Right renal cortex interstitium (tissue), 3 donors: ENCODE results near the gene NMNAT1. TPM values are rescaled to one million over a fixed set of nuclear protein-coding genes. Genes with fewer than 3 reads are reported as not detected.
"Not testable (repeated sequence)": the region's sequence is repeated elsewhere in the genome, so short reads cannot be mapped to it uniquely, and the experiment has no call there.

Source experiments
- DNase-seq, 3 donors: peaks; one replicate each; pipeline ENCODE4 v3.0.0-alpha.2; 2013; ENCODE audit warnings: low read depth in 3 of 3, low spot score in 2 of 3
- polyA plus RNA-seq, 3 donors: library from polyadenylated mRNA; unstranded; fragments of 120-200 nt; gene quantifications; one replicate each; pipeline ENCODE4 v1.2.1, GENCODE V29; 2013; ENCODE audit not compliant: insufficient read length in 3 of 3

Gene NMNAT1
- polyA plus RNA-seq, 3 donors, result 23.0 to 24.0 (median 23.0) TPM

GRCh38 chr1:9917901-9918300 lies 25.4 kb upstream of the NMNAT1 start:
- no peak for DNase-seq

- DNase-seq, result no peak
These were observed 22.7 kb upstream of the NMNAT1 start for GRCh38 chr1:9920606-9921005.

- DNase-seq, result no peak
These were observed 20.9 kb upstream of the NMNAT1 start for GRCh38 chr1:9922342-9922741.

DNA sequence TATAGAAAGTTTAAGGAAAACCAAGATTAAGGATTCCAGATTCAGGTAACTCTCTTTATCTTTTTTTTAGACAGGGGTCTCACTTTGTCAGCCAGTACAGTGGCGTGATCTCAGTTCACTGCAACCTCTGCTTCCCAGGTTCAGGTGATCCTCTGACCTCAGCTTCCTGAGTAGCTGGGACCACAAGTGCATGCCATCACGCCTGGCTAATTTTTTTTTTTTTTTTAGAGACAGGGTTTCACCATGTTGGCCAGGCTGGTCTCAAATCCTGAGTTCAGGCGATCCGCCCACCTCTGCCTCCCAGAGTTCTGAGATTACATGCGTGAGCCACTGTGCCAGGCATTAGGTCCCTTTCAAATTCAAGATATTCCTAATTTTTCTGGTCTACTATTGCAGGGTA lies 16.0 kb upstream of the NMNAT1 start:
- DNase-seq, result no peak

DNA sequence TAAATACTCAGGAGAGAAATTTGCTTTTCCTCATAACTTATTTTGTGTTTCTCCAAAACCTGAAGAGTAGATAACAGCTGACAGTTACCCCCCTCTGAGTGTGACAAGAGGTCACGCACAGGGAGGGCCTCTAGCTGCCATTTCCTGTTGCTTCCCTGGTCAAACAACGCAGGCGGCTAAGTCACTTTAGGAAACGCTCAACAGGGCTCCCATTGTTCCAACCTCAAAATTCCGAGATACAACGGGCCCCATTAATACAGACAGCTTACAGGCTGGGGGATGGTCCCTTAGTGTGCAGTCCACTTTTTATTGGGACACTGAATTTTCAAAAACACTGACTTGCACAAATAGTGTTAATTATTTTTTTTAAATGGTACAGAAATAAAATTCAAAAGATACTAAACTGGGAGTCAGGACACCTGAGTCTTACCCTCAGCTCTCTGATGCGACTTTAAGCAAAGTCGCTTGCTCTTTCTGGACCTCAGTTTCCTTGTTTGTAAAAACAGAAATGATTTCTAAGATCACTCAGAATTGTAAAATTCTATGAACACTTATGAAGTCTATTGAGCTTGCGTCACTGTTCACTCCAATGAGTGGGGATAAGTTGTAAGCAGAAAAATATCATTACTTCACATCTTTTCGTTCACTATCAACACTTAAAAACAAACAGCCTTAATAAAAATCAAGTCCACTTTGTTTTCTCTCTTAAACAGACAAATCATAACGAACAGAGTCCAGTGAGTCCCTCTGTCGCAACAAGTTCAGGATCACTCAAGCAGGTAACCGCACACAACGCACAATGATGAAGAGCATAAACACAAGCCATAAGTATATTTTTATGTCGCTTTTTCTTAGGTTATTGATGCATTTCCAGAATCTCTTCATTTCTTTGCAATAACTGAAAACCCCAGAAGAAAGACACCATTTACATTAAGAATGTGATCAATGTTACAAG lies 13.6 kb upstream of the NMNAT1 start:
- DNase-seq, result no peak

- DNase-seq, result peak; percentile 27 to 32 (median 27)
These were observed 806 bp upstream of the NMNAT1 start for GRCh38 chr1:9942399-9942938.

DNA sequence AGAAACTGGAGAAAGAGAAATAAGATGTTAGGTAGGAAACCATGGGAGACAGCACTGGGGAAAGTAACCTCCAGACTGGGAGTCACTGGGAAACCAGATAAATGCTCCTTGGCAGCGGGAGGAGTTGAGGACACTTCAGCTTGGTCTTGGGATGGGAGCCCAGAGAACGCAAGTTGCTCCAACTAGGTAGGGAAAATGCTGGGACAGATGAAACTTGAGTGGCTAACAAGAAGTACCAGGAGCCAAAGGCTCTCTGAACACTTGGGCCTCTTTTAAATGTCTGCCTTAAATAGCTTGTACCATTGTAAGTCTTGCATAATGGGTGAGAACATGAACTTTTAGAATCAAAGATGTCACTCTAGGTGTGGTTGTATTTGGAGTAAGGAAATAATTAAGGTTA lies 3.0 kb downstream of the NMNAT1 start:
- DNase-seq, result no peak

GRCh38 chr1:9957726-9958125 lies 14.5 kb downstream of the NMNAT1 start:
- DNase-seq, result no peak

- DNase-seq, result no peak
These were observed 16.7 kb downstream of the NMNAT1 start for GRCh38 chr1:9960011-9960410.

GRCh38 chr1:9960706-9961562 lies 17.7 kb downstream of the NMNAT1 start:
- DNase-seq, result peak in 1 of 3 donors; percentile 38

DNA sequence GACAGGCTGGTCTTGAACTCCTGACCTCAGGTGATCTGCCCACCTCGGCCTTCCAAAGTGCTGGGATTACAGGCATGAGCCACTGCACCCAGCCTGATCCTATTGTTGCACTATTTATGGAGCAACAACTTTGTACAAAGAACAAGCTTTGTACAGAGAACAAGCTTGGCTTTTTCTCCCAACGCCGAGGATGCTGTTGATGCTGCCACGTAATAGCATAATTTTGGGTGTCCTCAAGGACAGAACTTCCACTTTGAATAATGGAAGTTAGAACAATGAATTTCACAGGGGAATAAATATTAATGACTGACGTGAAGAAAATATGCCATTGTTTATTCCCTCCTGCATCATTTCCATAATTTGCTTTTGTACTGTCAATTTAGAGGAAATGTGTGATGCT lies 41.0 kb downstream of the NMNAT1 start:
- no peak for DNase-seq

GRCh38 chr1:9985001-9985400 lies 41.7 kb downstream of the NMNAT1 start:
- DNase-seq, result no peak

GRCh38 chr1:9989773-9990172 lies 46.5 kb downstream of the NMNAT1 start:
- DNase-seq, result no peak

GRCh38 chr1:9990944-9991343 lies 47.7 kb downstream of the NMNAT1 start:
- DNase-seq, result no peak

GRCh38 chr1:9992910-9993309 lies 49.6 kb downstream of the NMNAT1 start:
- DNase-seq, result no peak

- DNase-seq, result no peak
These were observed 50.3 kb downstream of the NMNAT1 start for GRCh38 chr1:9993561-9994075.

DNA sequence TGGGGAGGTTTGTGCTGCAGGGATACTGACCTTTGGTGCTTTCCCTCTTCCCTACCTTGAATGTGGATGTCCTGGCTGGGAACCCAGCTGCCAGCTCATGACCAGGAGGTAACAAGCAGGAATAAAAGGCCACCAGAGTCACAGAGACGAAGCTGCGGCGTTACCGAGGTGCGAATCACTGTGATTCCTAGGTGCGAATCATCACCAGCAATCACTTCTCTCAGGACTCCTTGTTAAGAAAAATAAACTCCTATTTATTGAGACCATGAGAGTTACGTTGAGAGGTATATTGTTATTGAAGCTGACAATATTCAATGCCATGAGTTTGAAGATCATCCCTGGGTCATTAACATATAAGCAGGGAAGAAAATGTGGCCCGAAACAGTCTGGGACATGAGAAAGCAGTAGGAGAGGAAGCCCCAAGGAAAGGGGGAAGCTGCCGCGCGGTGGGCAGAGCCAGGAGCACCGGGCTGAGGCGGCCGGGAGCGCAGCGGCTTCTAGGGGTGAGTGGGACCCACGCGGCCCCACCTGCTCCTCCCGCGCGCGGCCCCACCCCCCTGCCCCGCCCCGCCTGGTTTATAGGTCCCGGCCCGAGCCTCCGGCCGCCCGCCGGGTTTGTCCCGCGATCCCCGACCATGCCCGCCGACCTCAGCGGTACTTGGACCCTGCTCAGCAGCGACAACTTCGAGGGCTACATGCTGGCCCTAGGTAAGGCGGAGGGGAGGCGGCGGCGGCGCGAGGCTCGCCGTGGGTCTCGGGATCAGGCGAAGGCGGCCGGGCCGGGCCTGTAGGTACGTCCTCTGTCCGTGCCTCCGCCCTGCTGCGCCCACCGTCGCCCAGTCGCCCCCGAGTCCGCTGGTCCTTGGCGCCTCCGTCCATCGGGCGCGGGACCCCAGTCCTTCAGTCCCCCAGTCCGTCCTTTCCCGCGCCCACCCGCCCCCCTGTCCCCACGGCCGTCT lies 53.6 kb downstream of the NMNAT1 start, which contains the start of gene RBP7:
RBP7 (plus strand) TSS at position 605 of the 959 bp plus-strand sequence; CDS start at position 636, 31 bp downstream.
- DNase-seq, result no peak

DNA sequence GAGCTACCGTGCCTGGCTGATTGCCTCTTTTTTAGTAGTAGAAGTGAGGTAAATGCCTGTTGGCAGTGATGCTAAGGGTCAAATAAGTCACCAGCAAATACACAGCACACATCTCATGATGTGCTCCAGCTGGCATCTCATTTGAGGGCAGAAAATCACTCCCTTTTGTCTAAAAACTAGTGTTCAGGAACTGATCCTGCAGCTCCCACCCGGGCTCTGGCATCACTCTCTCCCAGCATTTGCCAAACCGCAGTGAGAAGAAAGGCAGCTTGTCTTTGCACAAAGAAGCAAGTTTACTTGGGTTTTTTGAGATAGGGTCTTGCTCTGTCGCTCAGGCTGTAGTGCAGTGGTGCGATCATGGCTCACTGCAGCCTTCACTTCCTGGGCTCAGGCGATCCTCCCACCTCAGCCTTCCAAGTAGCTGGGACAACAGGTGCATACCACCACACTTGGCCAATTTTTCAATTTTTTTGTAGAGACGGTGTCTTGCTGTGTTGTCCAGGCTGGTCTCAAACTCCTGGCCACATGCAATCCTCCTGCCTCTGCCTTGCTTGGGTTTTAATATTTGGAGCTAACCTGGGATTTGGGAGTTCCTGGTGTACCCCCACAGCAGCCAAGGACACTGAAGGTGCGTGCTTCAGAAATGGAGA lies 57.9 kb downstream of the NMNAT1 start:
- DNase-seq, result no peak

- not testable (repeated sequence) for DNase-seq
These were observed 62.0 kb downstream of the NMNAT1 start for GRCh38 chr1:10005248-10005647.
